Astrocyte of the cerebellum (primary cell): ENCODE results near the gene IFNA6.

Source experiments
- DNase-seq: peaks from one replicate; pipeline ENCODE4 v3.0.0-alpha.2; 2011; ENCODE audit warnings: low read depth
- H3K4me3 ChIP-seq: 2 replicates; pipeline ENCODE4 v1.5.1; 2011; ENCODE audit warnings: mild to moderate bottlenecking, low read depth, low read length, moderate library complexity
- CTCF ChIP-seq: IDR thresholded peaks from 2 replicates; pipeline ENCODE4 v1.5.1; 2012; ENCODE audit warnings: low read length, low read depth, moderate library complexity, mild to moderate bottlenecking; ENCODE audit errors: missing control alignments
- in situ Hi-C: cut with HindIII; loops from 2 replicates; pipeline ENCODE4 v1.10.0; 2017; ENCODE audit warnings: low sequenced_read_pairs

IFNA6 gene

GRCh38 chr9:21326526-21327139 is 24.1 kb downstream of the IFNA6 start:
- no peak overlapping the region for H3K4me3 ChIP-seq
- peak; percentile 35 for DNase-seq
- in situ Hi-C loops = loop anchor here (25.0 kb wide), 1 partner anchor 486 kb away; the partner anchor contains the start of gene MTAP
- peak; percentile 54 for TF ChIP-seq CTCF

- DNase-seq = no peak
- H3K4me3 ChIP-seq = no peak overlapping the region
- no peak for TF ChIP-seq CTCF
- in situ Hi-C loops = no loop called here
Measured at GRCh38 chr9:21324047-21324446, 26.6 kb downstream of the IFNA6 start.

- in situ Hi-C loops = no loop called here
- no peak for DNase-seq
- no peak overlapping the region for H3K4me3 ChIP-seq
- TF ChIP-seq CTCF = no peak
Measured at GRCh38 chr9:21322911-21323461, 27.7 kb downstream of the IFNA6 start.

GRCh38 chr9:21320465-21320864 is 30.2 kb downstream of the IFNA6 start:
- H3K4me3 ChIP-seq = no peak overlapping the region
- in situ Hi-C loops = no loop called here
- DNase-seq = no peak
- no peak for TF ChIP-seq CTCF

- no peak overlapping the region for H3K4me3 ChIP-seq
- in situ Hi-C loops = no loop called here
- peak; percentile 33 for DNase-seq
- peak; percentile 81 for TF ChIP-seq CTCF
Measured at GRCh38 chr9:21317956-21318923, 32.4 kb downstream of the IFNA6 start.

GRCh38 chr9:21316860-21317259 is 33.8 kb downstream of the IFNA6 start:
- TF ChIP-seq CTCF = no peak
- in situ Hi-C loops = no loop called here
- no peak for DNase-seq
- H3K4me3 ChIP-seq = no peak overlapping the region
